Neutrophil (primary cell): ENCODE measurements around the gene ZNF541.

Experiments used
- H3K27ac ChIP-seq: fragments of 200-600 bp; sonication (generic); 2 replicates; pipeline ENCODE4 v1.5.1; 2016; ENCODE audit warnings: mild to moderate bottlenecking, moderate library complexity
- H3K27me3 ChIP-seq: fragments of 200-600 bp; sonication (generic); 2 replicates; pipeline ENCODE4 v1.6.0; 2016; ENCODE audit warnings: mild to moderate bottlenecking
- H3K36me3 ChIP-seq: fragments of 200-600 bp; sonication (generic); 2 replicates; pipeline ENCODE4 v1.5.1; 2017
- H3K4me1 ChIP-seq, 2 experiments: fragments of 200-600 bp in 1 of 2; sonication (generic) in 1 of 2; 1 replicate in 1 of 2; 2 replicates in 1 of 2; pipeline versions ENCODE4 v1.5.1 to v1.6.1; 2013 to 2016; ENCODE audit warnings: low read depth in 1 of 2, low read length in 1 of 2, mild to moderate bottlenecking in 1 of 2, moderate library complexity in 1 of 2; ENCODE audit not compliant: control insufficient read depth in 1 of 2, insufficient read depth in 1 of 2
- H3K4me3 ChIP-seq, 2 experiments: fragments of 200-600 bp in 1 of 2; sonication (generic) in 1 of 2; 1 replicate in 1 of 2; 2 replicates in 1 of 2; pipeline ENCODE4 v1.5.1; 2013 to 2016; ENCODE audit warnings: low read depth in 1 of 2, low read length in 1 of 2, mild to moderate bottlenecking in 1 of 2, moderate library complexity in 1 of 2
- H3K9me3 ChIP-seq: fragments of 200-600 bp; sonication (generic); 2 replicates; pipeline ENCODE4 v1.5.1; 2016
- TF ChIP-seq, protein P1 (sequence below): fragments of 200-600 bp; sonication (generic); IDR thresholded peaks from 2 replicates; pipeline ENCODE4 v1.5.1; 2016; ENCODE audit warnings: antibody characterized with exemption

The ZNF541 gene, protein sequence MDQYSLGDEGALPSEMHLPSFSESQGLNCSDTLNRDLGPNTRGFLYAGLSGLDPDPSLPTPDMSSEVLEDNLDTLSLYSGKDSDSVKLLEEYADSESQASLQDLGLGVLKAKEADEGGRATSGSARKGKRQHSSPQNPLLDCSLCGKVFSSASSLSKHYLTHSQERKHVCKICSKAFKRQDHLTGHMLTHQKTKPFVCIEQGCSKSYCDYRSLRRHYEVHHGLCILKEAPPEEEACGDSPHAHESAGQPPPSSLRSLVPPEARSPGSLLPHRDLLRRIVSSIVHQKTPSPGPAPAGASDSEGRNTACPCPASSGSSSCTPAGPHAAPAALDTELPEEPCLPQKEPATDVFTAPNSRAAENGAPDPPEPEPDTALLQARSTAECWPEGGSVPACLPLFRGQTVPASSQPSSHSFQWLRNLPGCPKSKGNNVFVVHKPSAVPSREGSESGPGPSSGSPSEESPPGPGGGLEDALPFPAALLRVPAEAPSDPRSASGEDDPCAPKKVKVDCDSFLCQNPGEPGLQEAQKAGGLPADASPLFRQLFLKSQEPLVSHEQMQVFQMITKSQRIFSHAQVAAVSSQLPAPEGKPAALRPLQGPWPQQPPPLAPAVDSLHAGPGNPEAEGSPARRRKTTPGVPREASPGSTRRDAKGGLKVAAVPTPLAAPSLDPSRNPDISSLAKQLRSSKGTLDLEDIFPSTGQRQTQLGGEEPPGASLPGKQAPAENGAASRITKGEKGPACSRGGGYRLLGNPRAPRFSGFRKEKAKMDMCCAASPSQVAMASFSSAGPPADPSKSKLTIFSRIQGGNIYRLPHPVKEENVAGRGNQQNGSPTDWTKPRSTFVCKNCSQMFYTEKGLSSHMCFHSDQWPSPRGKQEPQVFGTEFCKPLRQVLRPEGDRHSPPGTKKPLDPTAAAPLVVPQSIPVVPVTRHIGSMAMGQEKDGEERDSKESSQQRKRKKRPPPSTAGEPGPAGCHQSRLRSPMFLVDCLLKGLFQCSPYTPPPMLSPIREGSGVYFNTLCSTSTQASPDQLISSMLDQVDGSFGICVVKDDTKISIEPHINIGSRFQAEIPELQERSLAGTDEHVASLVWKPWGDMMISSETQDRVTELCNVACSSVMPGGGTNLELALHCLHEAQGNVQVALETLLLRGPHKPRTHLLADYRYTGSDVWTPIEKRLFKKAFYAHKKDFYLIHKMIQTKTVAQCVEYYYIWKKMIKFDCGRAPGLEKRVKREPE (N-terminal part only)

DNA sequence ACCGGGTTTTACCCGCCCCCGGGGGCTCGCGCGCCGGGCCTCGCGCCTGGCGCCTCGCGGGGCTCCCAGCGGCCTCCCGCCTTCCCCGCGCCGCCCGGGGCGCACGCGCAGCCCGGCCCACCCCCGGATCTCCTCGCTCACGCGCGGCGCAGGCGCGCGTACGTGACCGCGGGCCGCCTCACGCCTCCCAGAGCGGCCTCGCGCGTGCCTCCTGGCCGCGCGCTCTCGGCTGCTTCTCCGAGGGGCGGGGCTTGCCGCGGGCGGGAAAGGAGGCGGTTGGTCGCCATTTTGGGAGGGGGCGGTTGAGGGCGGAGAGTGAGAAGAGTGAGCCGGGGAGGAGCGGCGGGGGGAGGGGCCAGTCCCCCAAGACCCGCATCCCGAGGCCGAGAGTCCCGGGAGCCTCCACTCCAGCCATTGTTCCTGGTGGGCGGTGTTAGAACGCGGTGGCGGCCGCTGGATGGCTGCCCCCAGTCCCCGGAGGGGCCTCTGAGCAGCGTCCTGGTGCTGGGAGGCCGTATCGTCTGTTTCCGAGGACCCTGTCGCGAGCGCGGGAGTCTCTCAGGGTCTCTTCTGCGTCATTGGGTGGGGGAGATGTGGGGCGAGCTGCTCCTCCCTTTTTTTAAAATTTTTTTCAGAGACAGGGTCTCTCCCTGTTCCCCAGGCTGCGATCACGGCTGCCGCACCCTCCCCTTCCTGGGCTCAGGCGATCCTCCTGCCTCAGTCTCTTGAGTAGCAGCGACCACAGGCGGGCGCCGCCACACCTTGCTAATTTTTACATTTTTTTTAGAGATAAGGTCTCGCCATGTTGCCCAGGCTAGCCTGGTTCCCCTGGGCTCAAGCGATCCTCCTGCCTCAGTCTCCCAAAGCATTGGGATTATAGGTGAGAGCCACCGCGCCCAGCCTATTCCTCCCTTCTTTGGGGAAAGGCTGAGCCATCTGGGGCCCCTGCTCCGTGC, at the start of gene ZNF541:
TSS of gene ZNF541 (minus strand) at position 78 of the 956 bp plus-strand sequence. CDS start 17,292 bp downstream, outside the sequence.
- Histone ChIP-seq H3K27me3 (peaks cover 71% of the 10 kb centered on the region), H3K9me3 (no peaks in the 10 kb centered on the region), H3K36me3 (no peaks in the 10 kb centered on the region), H3K4me3 (no peak within 1 kb of the TSS), H3K27ac (no peak within 1 kb of the TSS), H3K4me1 (no peaks in the 10 kb centered on the region)
- TF ChIP-seq, protein P1, sequence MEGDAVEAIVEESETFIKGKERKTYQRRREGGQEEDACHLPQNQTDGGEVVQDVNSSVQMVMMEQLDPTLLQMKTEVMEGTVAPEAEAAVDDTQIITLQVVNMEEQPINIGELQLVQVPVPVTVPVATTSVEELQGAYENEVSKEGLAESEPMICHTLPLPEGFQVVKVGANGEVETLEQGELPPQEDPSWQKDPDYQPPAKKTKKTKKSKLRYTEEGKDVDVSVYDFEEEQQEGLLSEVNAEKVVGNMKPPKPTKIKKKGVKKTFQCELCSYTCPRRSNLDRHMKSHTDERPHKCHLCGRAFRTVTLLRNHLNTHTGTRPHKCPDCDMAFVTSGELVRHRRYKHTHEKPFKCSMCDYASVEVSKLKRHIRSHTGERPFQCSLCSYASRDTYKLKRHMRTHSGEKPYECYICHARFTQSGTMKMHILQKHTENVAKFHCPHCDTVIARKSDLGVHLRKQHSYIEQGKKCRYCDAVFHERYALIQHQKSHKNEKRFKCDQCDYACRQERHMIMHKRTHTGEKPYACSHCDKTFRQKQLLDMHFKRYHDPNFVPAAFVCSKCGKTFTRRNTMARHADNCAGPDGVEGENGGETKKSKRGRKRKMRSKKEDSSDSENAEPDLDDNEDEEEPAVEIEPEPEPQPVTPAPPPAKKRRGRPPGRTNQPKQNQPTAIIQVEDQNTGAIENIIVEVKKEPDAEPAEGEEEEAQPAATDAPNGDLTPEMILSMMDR, result no peak

DNA sequence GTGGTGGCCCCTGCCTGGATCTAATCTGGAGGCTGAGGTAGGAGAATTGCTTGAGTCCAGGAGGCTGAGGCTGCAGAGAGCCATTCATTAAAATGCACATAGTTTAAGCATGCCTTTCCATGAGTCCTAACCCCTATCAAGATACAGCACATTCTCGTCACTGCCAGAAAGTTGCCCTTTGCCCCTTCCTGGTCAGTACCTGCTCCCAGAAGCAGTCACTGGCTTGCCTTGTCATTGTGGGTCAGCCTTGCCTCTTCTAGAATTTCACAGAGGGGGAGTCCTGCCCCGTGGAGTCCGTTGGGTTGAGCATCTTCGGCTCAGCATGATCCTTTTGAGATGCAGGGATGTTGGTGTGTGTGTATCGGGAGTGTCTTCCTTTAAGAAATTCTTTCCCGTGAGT, 46.8 kb upstream of the ZNF541 start:
- no peak overlapping the region for H3K27ac ChIP-seq
- peaks cover 12% of the 10 kb centered on the region for H3K36me3 ChIP-seq
- H3K4me3 ChIP-seq, result no peak overlapping the region
- TF ChIP-seq, protein P1, result no peak
- H3K27me3 ChIP-seq, result no peaks in the 10 kb centered on the region
- peaks cover 10 to 14% of the 10 kb centered on the region in 2 experiments for H3K4me1 ChIP-seq
- no peaks in the 10 kb centered on the region for H3K9me3 ChIP-seq

DNA sequence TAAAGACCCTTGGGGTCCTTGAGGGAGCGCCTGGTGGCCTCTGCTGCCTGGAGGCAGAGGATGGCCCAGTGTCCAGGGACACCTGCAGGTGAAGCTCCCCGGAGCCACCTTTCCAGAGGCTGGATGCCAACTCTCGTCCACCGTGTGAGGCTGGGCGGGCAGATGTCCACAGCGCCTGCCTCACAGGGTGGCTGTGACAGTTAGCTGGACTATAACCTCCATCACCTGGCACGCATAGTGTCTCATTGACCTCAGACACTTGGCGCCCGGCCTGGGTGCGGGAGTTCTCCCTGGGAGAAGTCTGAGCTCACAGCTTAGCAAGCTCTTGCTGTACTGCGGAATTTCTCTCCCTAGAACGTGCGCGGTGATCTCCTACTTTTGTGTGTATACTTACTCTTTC, 45.8 kb upstream of the ZNF541 start:
- Histone ChIP-seq H3K27me3 (no peaks in the 10 kb centered on the region), H3K27ac (no peak overlapping the region), H3K36me3 (peaks cover 7% of the 10 kb centered on the region), H3K9me3 (no peaks in the 10 kb centered on the region), H3K4me1 (peaks cover 10 to 14% of the 10 kb centered on the region in 2 experiments), H3K4me3 (no peak overlapping the region)
- TF ChIP-seq, protein P1, result no peak

DNA sequence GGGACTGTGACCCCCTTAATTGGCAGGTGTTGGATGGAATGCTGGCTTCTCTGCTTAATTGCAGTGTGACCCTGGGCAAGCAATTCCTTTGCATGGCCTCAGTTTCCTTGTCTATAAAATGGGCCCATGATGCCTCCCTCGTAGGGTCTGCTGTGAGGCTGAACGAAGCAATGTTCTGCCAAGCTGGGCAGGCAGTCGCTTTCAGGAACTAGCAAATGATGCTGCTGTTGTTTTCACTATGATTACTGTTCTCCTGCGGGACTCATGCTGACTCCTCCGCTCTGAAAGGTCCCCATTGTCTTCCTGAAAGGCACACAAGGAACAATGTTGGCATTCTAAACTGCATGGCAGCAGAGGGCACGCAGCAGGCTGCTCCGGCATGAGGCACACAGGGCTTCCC, 42.8 kb upstream of the ZNF541 start:
- H3K4me1 ChIP-seq, result peaks cover 13 to 21% of the 10 kb centered on the region in 2 experiments
- no peaks in the 10 kb centered on the region for H3K27me3 ChIP-seq
- no peak overlapping the region for H3K4me3 ChIP-seq
- TF ChIP-seq, protein P1, result no peak
- peaks cover under 1% of the 10 kb centered on the region for H3K36me3 ChIP-seq
- H3K27ac ChIP-seq, result no peak overlapping the region
- no peaks in the 10 kb centered on the region for H3K9me3 ChIP-seq
